ENCODE data around the gene LRP1B. TPM values are rescaled to one million over a fixed set of nuclear protein-coding genes. Genes with fewer than 3 reads are reported as not detected.

LRP1B gene
- polyA plus RNA-seq, 1 donor from 2014 or later, result 12.7 TPM

- Histone ChIP-seq H3K4me2 (ENCODE audit: low read length) (no peak overlapping the region), H3K9me3 (ENCODE audit: low read length) (no peaks in the 10 kb centered on the region), H3K27me3 (ENCODE audit: insufficient read depth, low read depth, low read length) (no peaks in the 10 kb centered on the region), H3K4me3 (ENCODE audit: low read length) (no peak overlapping the region), H3F3A (ENCODE audit: insufficient read depth, low read length, poor library complexity, severe bottlenecking) (no peaks in the 10 kb centered on the region), H3K9me2 (ENCODE audit: insufficient read depth, low read length) (no peaks in the 10 kb centered on the region), H3K27ac (ENCODE audit: low read length) (no peak overlapping the region), H3K9ac (ENCODE audit: low read length) (no peak overlapping the region), H3K79me2 (replicated peaks; ENCODE audit: insufficient read depth, low read length) (no peaks in the 10 kb centered on the region), H2AFZ (ENCODE audit: low read depth, low read length) (no peak overlapping the region), H4K20me1 (ENCODE audit: insufficient read depth) (no peaks in the 10 kb centered on the region), H3K36me3 (ENCODE audit: insufficient read depth, low read length) (no peaks in the 10 kb centered on the region)
- TF ChIP-seq EZH2 (IDR thresholded peaks at IDR 0.05; ENCODE audit: borderline replicate concordance, insufficient read depth, low read length, poor library complexity, severe bottlenecking) (no peak), POLR2AphosphoS5 (IDR thresholded peaks at IDR 0.05) (peak; percentile 18), TAF1 (IDR thresholded peaks at IDR 0.05; ENCODE audit: low read depth) (no peak), EP300 (conservative IDR thresholded peaks at IDR 0.05; ENCODE audit: poor library complexity, severe bottlenecking) (peak; percentile 60), REST (IDR thresholded peaks at IDR 0.05; ENCODE audit: borderline replicate concordance) (no peak)
These were observed 904.3 kb downstream of the LRP1B start for GRCh38 chr2:141226560-141226959.

GRCh38 chr2:141207036-141207385, 923.8 kb downstream of the LRP1B start:
- no peaks in the 10 kb centered on the region for H3K79me2 ChIP-seq (replicated peaks; ENCODE audit: insufficient read depth, low read length)
- TF ChIP-seq SMC3 (conservative IDR thresholded peaks at IDR 0.05; ENCODE audit: poor library complexity) (no peak), POLR2AphosphoS5 (IDR thresholded peaks at IDR 0.05) (no peak), EZH2 (IDR thresholded peaks at IDR 0.05; ENCODE audit: borderline replicate concordance, insufficient read depth, low read length, poor library complexity, severe bottlenecking) (no peak), TAF1 (IDR thresholded peaks at IDR 0.05; ENCODE audit: low read depth) (no peak), REST (IDR thresholded peaks at IDR 0.05; ENCODE audit: borderline replicate concordance) (no peak), MXI1 (conservative IDR thresholded peaks at IDR 0.05; ENCODE audit: poor library complexity, severe bottlenecking) (no peak), CTCF (IDR thresholded peaks at IDR 0.05; ENCODE audit: poor library complexity, severe bottlenecking) (no peak), EP300 (conservative IDR thresholded peaks at IDR 0.05; ENCODE audit: poor library complexity, severe bottlenecking) (no peak), RAD21 (conservative IDR thresholded peaks at IDR 0.05) (no peak)
- H2AFZ ChIP-seq (ENCODE audit: low read depth, low read length), result no peak overlapping the region
- no peaks in the 10 kb centered on the region for H3F3A ChIP-seq (ENCODE audit: insufficient read depth, low read length, poor library complexity, severe bottlenecking)
- no peaks in the 10 kb centered on the region for H3K9me2 ChIP-seq (ENCODE audit: insufficient read depth, low read length)
- no peaks in the 10 kb centered on the region for H3K9me3 ChIP-seq (ENCODE audit: low read length)
- no peak overlapping the region for H3K27ac ChIP-seq (ENCODE audit: low read length)
- H3K4me2 ChIP-seq (ENCODE audit: low read length), result no peak overlapping the region
- no peaks in the 10 kb centered on the region for H4K20me1 ChIP-seq (ENCODE audit: insufficient read depth)
- H3K27me3 ChIP-seq (ENCODE audit: insufficient read depth, low read depth, low read length), result no peaks in the 10 kb centered on the region
- no peaks in the 10 kb centered on the region for H3K36me3 ChIP-seq (ENCODE audit: insufficient read depth, low read length)
- H3K9ac ChIP-seq (ENCODE audit: low read length), result no peak overlapping the region
- no peak overlapping the region for H3K4me3 ChIP-seq (ENCODE audit: low read length)

All from neural cell (in vitro differentiated cells).